ENCODE measurements around the gene MLX. TPM values are rescaled to one million over a fixed set of nuclear protein-coding genes. Genes with fewer than 3 reads are reported as not detected.
"Not testable (repeated sequence)": the region's sequence is repeated elsewhere in the genome, so short reads cannot be mapped to it uniquely, and the experiment has no call there.

The MLX gene
- total RNA-seq, 4 donors from 2014 or later = 24.4 to 33.9 (median 26.0) TPM

DNA sequence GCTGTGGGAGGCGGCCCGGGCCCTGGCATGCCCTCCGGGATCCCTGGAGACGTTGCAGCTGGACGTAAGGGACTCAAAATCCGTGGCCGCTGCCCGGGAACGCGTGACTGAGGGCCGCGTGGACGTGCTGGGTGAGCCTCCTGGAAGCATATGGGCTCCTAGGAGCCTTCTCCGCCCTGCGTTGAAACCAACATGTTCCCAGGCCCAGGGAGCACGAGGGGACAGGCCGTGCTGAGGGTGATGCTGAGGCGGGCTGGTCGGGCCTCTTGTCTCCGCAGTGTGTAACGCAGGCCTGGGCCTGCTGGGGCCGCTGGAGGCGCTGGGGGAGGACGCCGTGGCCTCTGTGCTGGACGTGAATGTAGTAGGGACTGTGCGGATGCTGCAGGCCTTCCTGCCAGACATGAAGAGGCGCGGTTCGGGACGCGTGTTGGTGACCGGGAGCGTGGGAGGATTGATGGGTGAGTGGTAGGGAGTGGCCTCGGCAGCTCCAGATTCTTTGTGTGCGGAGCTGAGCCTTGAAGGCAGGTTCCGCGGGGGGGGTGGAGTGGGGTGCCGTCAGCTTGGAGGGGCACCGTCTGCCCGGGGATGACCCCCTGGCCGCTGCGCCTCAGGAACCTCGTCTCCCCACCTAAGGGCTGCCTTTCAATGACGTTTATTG, 13.6 kb upstream of the MLX start:
- no peaks in the 10 kb centered on the region for H3K9me3 ChIP-seq
- peaks cover 0 to 12% of the 10 kb centered on the region in 2 donors for H3K36me3 ChIP-seq
- ATAC-seq = no peak
- peak overlapping the region in 3 of 4 donors; percentile 88 to 92 (median 90) for H3K27ac ChIP-seq
- H3K27me3 ChIP-seq = no peaks in the 10 kb centered on the region
- 50 to 78% methylated on average over 2 to 15 of the region's 45 CpGs for WGBS, 2 donors (ENCODE audit: low coverage in 1 of 2)
- no peak for TF ChIP-seq POLR2A (IDR thresholded peaks at IDR 0.05)
- TF ChIP-seq, protein P1, sequence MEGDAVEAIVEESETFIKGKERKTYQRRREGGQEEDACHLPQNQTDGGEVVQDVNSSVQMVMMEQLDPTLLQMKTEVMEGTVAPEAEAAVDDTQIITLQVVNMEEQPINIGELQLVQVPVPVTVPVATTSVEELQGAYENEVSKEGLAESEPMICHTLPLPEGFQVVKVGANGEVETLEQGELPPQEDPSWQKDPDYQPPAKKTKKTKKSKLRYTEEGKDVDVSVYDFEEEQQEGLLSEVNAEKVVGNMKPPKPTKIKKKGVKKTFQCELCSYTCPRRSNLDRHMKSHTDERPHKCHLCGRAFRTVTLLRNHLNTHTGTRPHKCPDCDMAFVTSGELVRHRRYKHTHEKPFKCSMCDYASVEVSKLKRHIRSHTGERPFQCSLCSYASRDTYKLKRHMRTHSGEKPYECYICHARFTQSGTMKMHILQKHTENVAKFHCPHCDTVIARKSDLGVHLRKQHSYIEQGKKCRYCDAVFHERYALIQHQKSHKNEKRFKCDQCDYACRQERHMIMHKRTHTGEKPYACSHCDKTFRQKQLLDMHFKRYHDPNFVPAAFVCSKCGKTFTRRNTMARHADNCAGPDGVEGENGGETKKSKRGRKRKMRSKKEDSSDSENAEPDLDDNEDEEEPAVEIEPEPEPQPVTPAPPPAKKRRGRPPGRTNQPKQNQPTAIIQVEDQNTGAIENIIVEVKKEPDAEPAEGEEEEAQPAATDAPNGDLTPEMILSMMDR (IDR thresholded peaks at IDR 0.05) = no peak
- peak overlapping the region in 1 of 2 donors; percentile 85 for H3K4me3 ChIP-seq
- H3K4me1 ChIP-seq = peaks cover 0 to 46% (median 17%) of the 10 kb centered on the region in 3 donors

DNA sequence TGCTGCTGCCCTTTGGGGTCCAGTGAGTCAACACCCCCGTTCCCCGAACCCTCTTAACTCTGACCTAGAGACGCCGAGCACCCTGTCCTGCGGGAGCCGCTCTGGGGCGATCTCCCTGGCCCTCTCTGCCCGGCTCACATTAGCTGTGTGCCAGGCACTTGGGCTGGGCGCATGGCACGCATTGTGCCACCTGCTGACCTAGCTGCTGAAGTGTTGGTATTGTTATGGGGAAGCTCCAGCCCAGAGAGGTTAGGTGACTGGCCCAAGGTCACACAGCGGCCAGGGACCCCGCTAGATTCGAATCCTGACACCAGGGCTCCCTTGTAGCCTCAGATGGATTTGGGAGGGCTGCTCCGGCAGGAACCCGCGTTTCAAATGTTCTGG, 13.0 kb upstream of the MLX start:
- no peak for ATAC-seq

DNA sequence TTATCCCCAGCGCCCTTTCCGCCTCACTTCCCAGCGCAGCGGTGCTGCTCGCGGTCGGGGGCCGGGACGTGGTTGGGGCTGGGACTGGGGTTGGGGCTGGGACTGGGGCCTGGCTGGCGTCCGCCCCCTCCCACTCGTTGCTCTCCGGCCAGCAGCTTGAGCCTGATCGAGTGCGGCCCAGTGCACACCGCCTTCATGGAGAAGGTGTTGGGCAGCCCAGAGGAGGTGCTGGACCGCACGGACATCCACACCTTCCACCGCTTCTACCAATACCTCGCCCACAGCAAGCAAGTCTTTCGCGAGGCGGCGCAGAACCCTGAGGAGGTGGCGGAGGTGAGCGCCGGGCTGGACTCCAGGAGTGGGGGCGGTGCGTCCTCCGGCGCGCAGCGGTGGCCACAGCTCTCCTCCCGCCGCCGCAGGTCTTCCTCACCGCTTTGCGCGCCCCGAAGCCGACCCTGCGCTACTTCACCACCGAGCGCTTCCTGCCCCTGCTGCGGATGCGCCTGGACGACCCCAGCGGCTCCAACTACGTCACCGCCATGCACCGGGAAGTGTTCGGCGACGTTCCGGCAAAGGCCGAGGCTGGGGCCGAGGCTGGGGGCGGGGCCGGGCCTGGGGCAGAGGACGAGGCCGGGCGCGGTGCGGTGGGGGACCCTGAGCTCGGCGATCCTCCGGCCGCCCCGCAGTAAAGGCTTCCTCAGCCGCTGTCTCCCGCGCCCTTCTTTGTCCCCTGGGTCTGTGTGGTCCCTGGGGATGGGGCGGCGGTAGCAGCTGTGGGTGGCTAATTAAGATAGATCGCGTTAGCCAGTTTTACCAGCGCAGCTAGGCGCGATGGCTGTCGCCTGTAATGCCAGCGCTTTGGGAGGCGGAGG, 12.4 kb upstream of the MLX start:
- H3K27ac ChIP-seq = peak overlapping the region; percentile 64 to 92 (median 89)
- peak; percentile 96 for ATAC-seq
- TF ChIP-seq POLR2AphosphoS5 (IDR thresholded peaks at IDR 0.05) = peak; percentile 91
- TF ChIP-seq EP300 (IDR thresholded peaks at IDR 0.05) = no peak
- TF ChIP-seq, protein P1 (IDR thresholded peaks at IDR 0.05) = peak in 3 of 4 experiments; percentile 12 to 24 (median 19)
- peak; percentile 84 to 85 for TF ChIP-seq POLR2A (IDR thresholded peaks at IDR 0.05)
- H3K36me3 ChIP-seq = peaks cover 0 to 12% of the 10 kb centered on the region in 2 donors
- no peaks in the 10 kb centered on the region for H3K27me3 ChIP-seq
- WGBS, 2 donors (ENCODE audit: low coverage in 1 of 2) = 0% methylated on average over 1 of the region's 82 CpGs; no CpG with 5 or more reads in 1 of the 2 donors
- no peaks in the 10 kb centered on the region for H3K9me3 ChIP-seq
- peak overlapping the region; percentile 56 to 85 for H3K4me3 ChIP-seq
- peaks cover 0 to 39% (median 12%) of the 10 kb centered on the region in 3 donors for H3K4me1 ChIP-seq

More for the DNA sequence above, 13.0 kb upstream of the MLX start:
- H3K9me3 ChIP-seq = no peaks in the 10 kb centered on the region
- H3K27me3 ChIP-seq = no peaks in the 10 kb centered on the region
- H3K4me1 ChIP-seq = peaks cover 0 to 40% (median 12%) of the 10 kb centered on the region in 3 donors
- peak overlapping the region; percentile 64 to 92 (median 89) for H3K27ac ChIP-seq
- peak overlapping the region; percentile 56 to 85 for H3K4me3 ChIP-seq
- no peak for TF ChIP-seq POLR2AphosphoS5 (IDR thresholded peaks at IDR 0.05)
- no peak for TF ChIP-seq EP300 (IDR thresholded peaks at IDR 0.05)
- TF ChIP-seq, protein P1 (IDR thresholded peaks at IDR 0.05) = no peak
- TF ChIP-seq POLR2A (IDR thresholded peaks at IDR 0.05) = no peak
- 9 to 80% methylated on average over 2 to 6 of the region's 16 CpGs for WGBS, 2 donors (ENCODE audit: low coverage in 1 of 2)
- peaks cover 0 to 12% of the 10 kb centered on the region in 2 donors for H3K36me3 ChIP-seq

DNA sequence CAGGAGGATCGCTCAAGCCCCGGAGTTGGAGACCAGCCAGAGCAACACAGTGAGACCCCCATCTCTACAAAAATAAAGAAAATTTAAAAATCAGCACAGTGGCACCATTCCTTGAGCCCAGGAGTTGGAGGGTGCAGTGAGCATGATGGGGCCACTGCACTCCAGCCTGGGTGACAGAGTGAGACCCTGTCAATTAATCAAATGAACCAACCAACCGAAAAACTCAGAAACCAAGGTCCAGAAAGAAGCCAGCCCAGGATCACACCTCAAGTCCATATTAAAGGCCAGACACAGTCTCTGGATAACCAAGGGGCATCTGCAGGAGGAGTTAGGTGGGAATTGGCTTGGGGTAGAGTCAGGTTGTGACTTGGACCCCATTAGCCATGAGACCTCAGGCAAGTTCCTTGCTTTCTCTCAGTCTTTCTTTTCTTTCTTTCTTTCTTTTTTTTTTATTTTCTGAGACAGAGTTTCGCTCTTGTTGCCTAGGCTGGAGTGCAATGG, 11.7 kb upstream of the MLX start:
- peaks cover 0 to 41% (median 12%) of the 10 kb centered on the region in 3 donors for H3K4me1 ChIP-seq
- H3K27me3 ChIP-seq = no peaks in the 10 kb centered on the region
- peaks cover 0 to 12% of the 10 kb centered on the region in 2 donors for H3K36me3 ChIP-seq
- WGBS, 2 donors (ENCODE audit: low coverage in 1 of 2) = 0% methylated on average over 1 to 3 of the region's 4 CpGs
- ATAC-seq = no peak
- H3K4me3 ChIP-seq = peak overlapping the region; percentile 56 to 85
- TF ChIP-seq, protein P1 (IDR thresholded peaks at IDR 0.05) = no peak
- TF ChIP-seq POLR2AphosphoS5 (IDR thresholded peaks at IDR 0.05) (no peak), EP300 (IDR thresholded peaks at IDR 0.05) (no peak), POLR2A (IDR thresholded peaks at IDR 0.05) (no peak)
- no peaks in the 10 kb centered on the region for H3K9me3 ChIP-seq
- H3K27ac ChIP-seq = peak overlapping the region; percentile 64 to 92 (median 89)

DNA sequence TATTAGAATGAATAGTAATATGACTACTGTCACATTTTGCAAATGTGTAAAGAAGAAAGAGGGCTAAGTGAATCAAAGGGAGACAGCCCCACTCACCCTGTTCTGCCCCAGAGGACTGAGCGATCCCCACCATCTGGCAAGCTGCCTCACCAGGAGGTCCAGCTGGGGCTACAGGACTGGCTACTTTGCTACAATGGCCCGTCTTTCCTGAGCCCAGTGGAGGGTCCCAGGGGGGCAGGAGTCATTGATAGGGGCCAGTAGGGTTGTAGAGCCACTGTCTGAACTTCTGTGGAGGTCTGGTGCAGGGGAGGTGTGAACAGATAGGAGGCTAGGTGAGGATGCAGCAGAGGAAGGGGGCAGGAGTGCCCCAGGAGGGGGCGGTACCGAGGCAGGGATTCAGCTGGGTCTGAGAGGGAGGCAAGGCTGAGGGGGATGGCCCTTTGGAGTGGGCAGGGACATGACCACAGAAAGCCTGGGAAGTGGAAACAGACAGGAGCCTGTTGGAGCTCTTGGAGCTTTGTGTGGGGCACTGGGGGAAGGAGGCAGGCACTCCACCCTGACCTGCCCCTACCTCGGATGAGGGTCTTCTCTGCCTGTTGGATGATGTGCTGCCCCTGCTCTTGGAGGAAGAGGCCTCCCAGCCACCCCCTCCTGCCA, 10.8 kb upstream of the MLX start:
- H3K4me3 ChIP-seq, H3K9me3 ChIP-seq, H3K27me3 ChIP-seq, ATAC-seq: not testable (repeated sequence)
- Histone ChIP-seq H3K36me3 (peaks cover 0 to 12% of the 10 kb centered on the region in 2 donors), H3K4me1 (peaks cover 0 to 50% (median 12%) of the 10 kb centered on the region in 3 donors), H3K27ac (peak overlapping the region in 1 of 4 donors; percentile 88)
- WGBS, 2 donors (ENCODE audit: low coverage in 1 of 2) = 28 to 49% methylated on average over 2 to 5 of the region's 5 CpGs
